SK-N-SH (cell line): ENCODE measurements around the gene COMT. TPM values are rescaled to one million over a fixed set of nuclear protein-coding genes. Genes with fewer than 3 reads are reported as not detected.

Source experiments
- CTCF ChIA-PET: fragments of 300-600, 350-600 bp; formaldehyde crosslinking; extraction: SDS; loops from one replicate; lab custom pipeline; 2021; lab: Yijun Ruan, JAX
- POLR2A ChIA-PET: fragments of 350-600 bp; sonication (Branson Sonifier 250); formaldehyde crosslinking; extraction: SDS; loops from one replicate; lab custom pipeline; 2020; ENCODE audit warnings: antibody characterized with exemption, inconsistent platforms; lab: Yijun Ruan, JAX
- DNase-seq: peaks from one replicate; pipeline ENCODE4 v3.0.0; 2012
- H2AFZ ChIP-seq: fragments of 200-600 bp; sonication (generic); 2 replicates; pipeline ENCODE4 v1.8.1; 2016; ENCODE audit warnings: antibody characterized with exemption, mild to moderate bottlenecking, low read depth
- H3F3A ChIP-seq: fragments of 200-600 bp; sonication (generic); replicated peaks from 2 replicates; pipeline ENCODE3; 2016; ENCODE audit warnings: antibody characterized with exemption, mild to moderate bottlenecking; ENCODE audit not compliant: insufficient read depth
- H3K27ac ChIP-seq, 2 experiments: fragments of 200-500 bp in 1 of 2; fragments of 200-600 bp in 1 of 2; sonication (Bioruptor generic) in 1 of 2; sonication (generic), shearing (Covaris generic) in 1 of 2; 2 replicates each; pipeline versions ENCODE4 v1.5.1 to v1.6.1; 2014 to 2016; ENCODE audit warnings: low read depth in 2 of 2, inconsistent platforms in 1 of 2, low read length in 1 of 2, mild to moderate bottlenecking in 1 of 2, mixed read lengths in 1 of 2
- H3K27me3 ChIP-seq: fragments of 200-600 bp; sonication (generic), shearing (Covaris generic); 2 replicates; pipeline ENCODE4 v1.6.1; 2016; ENCODE audit warnings: mixed run types; ENCODE audit not compliant: insufficient read depth
- H3K36me3 ChIP-seq, 2 experiments: fragments of 200-500 bp in 1 of 2; fragments of 200-600 bp in 1 of 2; sonication (Bioruptor generic) in 1 of 2; sonication (generic) in 1 of 2; replicated peaks in 1 of 2; 2 replicates each; pipeline versions ENCODE3 to v1.5.1; 2014 to 2016; ENCODE audit warnings: low read length in 1 of 2, mild to moderate bottlenecking in 1 of 2; ENCODE audit not compliant: insufficient read depth in 2 of 2, control insufficient read depth in 1 of 2
- H3K4me1 ChIP-seq, 2 experiments: fragments of 200-500 bp in 1 of 2; fragments of 200-600 bp in 1 of 2; sonication (Bioruptor generic) in 1 of 2; sonication (generic), shearing (Covaris generic) in 1 of 2; 2 replicates each; pipeline versions ENCODE4 v1.5.1 to v1.6.1; 2014 to 2016; ENCODE audit warnings: low read depth in 1 of 2, low read length in 1 of 2, mixed run types in 1 of 2; ENCODE audit not compliant: insufficient read depth in 2 of 2, control insufficient read depth in 1 of 2
- H3K4me2 ChIP-seq: fragments of 200-600 bp; sonication (generic), shearing (Covaris generic); 2 replicates; pipeline ENCODE4 v1.6.1; 2017; ENCODE audit warnings: mixed run types
- H3K4me3 ChIP-seq, 2 experiments: fragments of 200-500 bp in 1 of 2; fragments of 200-600 bp in 1 of 2; sonication (Bioruptor generic) in 1 of 2; sonication (generic), shearing (Covaris generic) in 1 of 2; 2 replicates each; pipeline versions ENCODE4 v1.5.1 to v1.8.1; 2014 to 2016; ENCODE audit warnings: low read depth in 2 of 2, inconsistent platforms in 1 of 2, low read length in 1 of 2, mild to moderate bottlenecking in 1 of 2, mixed read lengths in 1 of 2, moderate library complexity in 1 of 2
- H3K79me2 ChIP-seq: fragments of 200-600 bp; sonication (generic); 2 replicates; pipeline ENCODE4 v1.8.1; 2017; ENCODE audit warnings: mild to moderate bottlenecking; ENCODE audit not compliant: insufficient read depth
- H3K9ac ChIP-seq: fragments of 200-600 bp; sonication (generic); 2 replicates; pipeline ENCODE4 v1.6.1; 2017; ENCODE audit warnings: mixed run types
- H3K9me2 ChIP-seq: fragments of 200-600 bp; sonication (generic); 2 replicates; pipeline ENCODE4 v1.6.1; 2017; ENCODE audit warnings: mixed run types
- H3K9me3 ChIP-seq: fragments of 200-600 bp; sonication (generic); 2 replicates; pipeline ENCODE4 v1.6.1; 2017; ENCODE audit warnings: mixed run types, mild to moderate bottlenecking, moderate library complexity
- H4K20me1 ChIP-seq: fragments of 200-600 bp; sonication (generic); 2 replicates; pipeline ENCODE4 v1.6.1; 2017; ENCODE audit warnings: mild to moderate bottlenecking, mixed run types; ENCODE audit not compliant: insufficient read depth
- CHD2 ChIP-seq: fragments of 150-350 bp; IDR thresholded peaks from 2 replicates; pipeline ENCODE4 v1.6.1; 2018; ENCODE audit warnings: low read length; ENCODE audit not compliant: partially characterized antibody
- EP300 ChIP-seq, 2 experiments: IDR thresholded peaks; 2 replicates each; pipeline versions ENCODE4 v1.4.0 to v1.6.1; 2012; ENCODE audit warnings: borderline replicate concordance in 1 of 2, low read depth in 1 of 2, low read length in 1 of 2
- JUND ChIP-seq: IDR thresholded peaks from 2 replicates; pipeline ENCODE4 v1.4.0; 2012
- MAX ChIP-seq: IDR thresholded peaks from 2 replicates; pipeline ENCODE4 v1.4.0; 2012; ENCODE audit warnings: low read depth
- MXI1 ChIP-seq: IDR thresholded peaks from 2 replicates; pipeline ENCODE4 v1.6.1; 2012; ENCODE audit warnings: mild to moderate bottlenecking, low read depth, low read length, improper control_type of control experiment
- POLR2AphosphoS5 ChIP-seq: IDR thresholded peaks from 2 replicates; pipeline ENCODE4 v1.6.1; 2012; ENCODE audit warnings: low read depth, low read length
- SIN3A ChIP-seq: IDR thresholded peaks from 2 replicates; pipeline ENCODE4 v1.6.1; 2012; ENCODE audit warnings: low read depth, mild to moderate bottlenecking, low read length, moderate library complexity, borderline replicate concordance
- SMC3 ChIP-seq: IDR thresholded peaks from 2 replicates; pipeline ENCODE4 v1.6.1; 2012; ENCODE audit warnings: low read depth, low read length, improper control_type of control experiment
- TAF1 ChIP-seq: IDR thresholded peaks from 2 replicates; pipeline ENCODE4 v1.6.1; 2012; ENCODE audit warnings: low read depth, mild to moderate bottlenecking, low read length, moderate library complexity, borderline replicate concordance
- WGBS: methylation state at CpG from one replicate; pipeline ENCODE4 v1.1.6; 2017; ENCODE audit warnings: low lambda C conversion rate; 5-methylcytosine and 5-hydroxymethylcytosine counted together
- polyA plus RNA-seq, 3 experiments: library from polyadenylated mRNA; depleted of rRNA; stranded (reverse); fragments of >200 nt; gene quantifications; 2 replicates each; pipeline ENCODE4 v1.2.3, GENCODE V29; 2012
- TF ChIP-seq, protein P1 (sequence below): IDR thresholded peaks from 2 replicates; pipeline ENCODE4 v1.4.0; 2012; ENCODE audit warnings: low read depth, borderline replicate concordance
- TF ChIP-seq, protein P2 (sequence below): fragments of 150-350 bp; IDR thresholded peaks from 2 replicates; pipeline ENCODE4 v1.6.1; 2017; ENCODE audit warnings: antibody characterized with exemption, low read length, low read depth, borderline replicate concordance
- TF ChIP-seq, protein P3 (sequence below): IDR thresholded peaks from 2 replicates; pipeline ENCODE4 v1.4.0; 2012; ENCODE audit warnings: low read depth, borderline replicate concordance

The COMT gene
- polyA plus RNA-seq, 1 of the 3 experiments (the other 2 are of a cell fraction) = 343 TPM

DNA sequence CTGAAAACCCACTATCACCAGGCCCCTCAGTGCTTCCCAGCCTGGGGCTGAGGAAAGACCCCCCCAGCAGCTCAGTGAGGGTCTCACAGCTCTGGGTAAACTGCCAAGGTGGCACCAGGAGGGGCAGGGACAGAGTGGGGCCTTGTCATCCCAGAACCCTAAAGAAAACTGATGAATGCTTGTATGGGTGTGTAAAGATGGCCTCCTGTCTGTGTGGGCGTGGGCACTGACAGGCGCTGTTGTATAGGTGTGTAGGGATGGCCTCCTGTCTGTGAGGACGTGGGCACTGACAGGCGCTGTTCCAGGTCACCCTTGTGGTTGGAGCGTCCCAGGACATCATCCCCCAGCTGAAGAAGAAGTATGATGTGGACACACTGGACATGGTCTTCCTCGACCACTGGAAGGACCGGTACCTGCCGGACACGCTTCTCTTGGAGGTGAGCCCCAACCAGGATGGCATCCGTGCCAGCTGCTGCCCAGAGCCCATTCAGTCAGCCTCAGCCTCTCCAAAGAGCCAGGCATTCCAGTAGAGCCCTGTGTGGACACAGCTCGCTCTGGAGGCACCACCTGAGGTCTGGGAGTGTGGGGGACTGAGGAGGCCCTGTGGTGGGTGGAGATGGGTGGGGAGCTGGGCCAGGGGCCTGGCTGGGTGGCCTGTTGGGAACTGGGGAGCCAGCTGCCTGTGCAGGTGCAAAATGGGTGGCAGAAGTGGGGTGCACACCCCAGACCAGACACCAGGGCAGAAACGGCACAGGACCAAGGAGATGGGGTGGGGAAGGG, 22.5 kb downstream of the COMT start:
- TF ChIP-seq MAX = no peak
- TF ChIP-seq, protein P1, sequence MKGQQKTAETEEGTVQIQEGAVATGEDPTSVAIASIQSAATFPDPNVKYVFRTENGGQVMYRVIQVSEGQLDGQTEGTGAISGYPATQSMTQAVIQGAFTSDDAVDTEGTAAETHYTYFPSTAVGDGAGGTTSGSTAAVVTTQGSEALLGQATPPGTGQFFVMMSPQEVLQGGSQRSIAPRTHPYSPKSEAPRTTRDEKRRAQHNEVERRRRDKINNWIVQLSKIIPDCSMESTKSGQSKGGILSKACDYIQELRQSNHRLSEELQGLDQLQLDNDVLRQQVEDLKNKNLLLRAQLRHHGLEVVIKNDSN = no peak
- no peak for TF ChIP-seq MXI1
- TF ChIP-seq, protein P2, sequence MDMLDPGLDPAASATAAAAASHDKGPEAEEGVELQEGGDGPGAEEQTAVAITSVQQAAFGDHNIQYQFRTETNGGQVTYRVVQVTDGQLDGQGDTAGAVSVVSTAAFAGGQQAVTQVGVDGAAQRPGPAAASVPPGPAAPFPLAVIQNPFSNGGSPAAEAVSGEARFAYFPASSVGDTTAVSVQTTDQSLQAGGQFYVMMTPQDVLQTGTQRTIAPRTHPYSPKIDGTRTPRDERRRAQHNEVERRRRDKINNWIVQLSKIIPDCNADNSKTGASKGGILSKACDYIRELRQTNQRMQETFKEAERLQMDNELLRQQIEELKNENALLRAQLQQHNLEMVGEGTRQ = no peak
- TF ChIP-seq EP300 (IDR thresholded peaks at IDR 0.05; ENCODE audit: borderline replicate concordance in 1 of 2, low read depth in 1 of 2, low read length in 1 of 2) = no peak
- no peak for TF ChIP-seq SMC3
- no peak for TF ChIP-seq JUND
- TF ChIP-seq, protein P3, sequence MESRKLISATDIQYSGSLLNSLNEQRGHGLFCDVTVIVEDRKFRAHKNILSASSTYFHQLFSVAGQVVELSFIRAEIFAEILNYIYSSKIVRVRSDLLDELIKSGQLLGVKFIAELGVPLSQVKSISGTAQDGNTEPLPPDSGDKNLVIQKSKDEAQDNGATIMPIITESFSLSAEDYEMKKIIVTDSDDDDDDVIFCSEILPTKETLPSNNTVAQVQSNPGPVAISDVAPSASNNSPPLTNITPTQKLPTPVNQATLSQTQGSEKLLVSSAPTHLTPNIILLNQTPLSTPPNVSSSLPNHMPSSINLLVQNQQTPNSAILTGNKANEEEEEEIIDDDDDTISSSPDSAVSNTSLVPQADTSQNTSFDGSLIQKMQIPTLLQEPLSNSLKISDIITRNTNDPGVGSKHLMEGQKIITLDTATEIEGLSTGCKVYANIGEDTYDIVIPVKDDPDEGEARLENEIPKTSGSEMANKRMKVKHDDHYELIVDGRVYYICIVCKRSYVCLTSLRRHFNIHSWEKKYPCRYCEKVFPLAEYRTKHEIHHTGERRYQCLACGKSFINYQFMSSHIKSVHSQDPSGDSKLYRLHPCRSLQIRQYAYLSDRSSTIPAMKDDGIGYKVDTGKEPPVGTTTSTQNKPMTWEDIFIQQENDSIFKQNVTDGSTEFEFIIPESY = no peak
- TF ChIP-seq TAF1 = no peak
- no peak for TF ChIP-seq POLR2AphosphoS5
- no peak for TF ChIP-seq SIN3A
- no peak for TF ChIP-seq CHD2
- TF ChIP-seq, all 33 proteins: peak for 0
- 95% methylated on average over 4 of the region's 12 CpGs for WGBS
- no peaks in the 10 kb centered on the region for H3K9me3 ChIP-seq
- H3K4me3 ChIP-seq = no peak overlapping the region
- H3K27ac ChIP-seq = no peak overlapping the region
- no peak overlapping the region for H2AFZ ChIP-seq
- peaks cover 3% of the 10 kb centered on the region for H3F3A ChIP-seq
- no peaks in the 10 kb centered on the region for H3K9me2 ChIP-seq
- no peak for DNase-seq
- ChIA-PET CTCF (interaction anchor here (1.0 to 16.4 kb wide), 4 partner anchors 11 to 120 kb away, joined by 3 to 501 read pairs (median 6); no protein-coding TSS in a partner anchor), POLR2A (interaction anchor here (1.2 kb wide), 1 partner anchor 22 kb away, joined by 3 read pairs; no protein-coding TSS in a partner anchor)
- H4K20me1 ChIP-seq = peaks cover 17% of the 10 kb centered on the region
- H3K9ac ChIP-seq = no peak overlapping the region
- H3K4me1 ChIP-seq = peaks cover 7 to 14% of the 10 kb centered on the region in 2 experiments; a peak in 2 of 4 replicates
- H3K27me3 ChIP-seq = no peaks in the 10 kb centered on the region
- H3K79me2 ChIP-seq = no peaks in the 10 kb centered on the region
- H3K4me2 ChIP-seq = no peak overlapping the region
- peaks cover 13 to 42% of the 10 kb centered on the region in 2 experiments for H3K36me3 ChIP-seq
